ENCODE data around the gene ORC4.

The ORC4 gene

DNA sequence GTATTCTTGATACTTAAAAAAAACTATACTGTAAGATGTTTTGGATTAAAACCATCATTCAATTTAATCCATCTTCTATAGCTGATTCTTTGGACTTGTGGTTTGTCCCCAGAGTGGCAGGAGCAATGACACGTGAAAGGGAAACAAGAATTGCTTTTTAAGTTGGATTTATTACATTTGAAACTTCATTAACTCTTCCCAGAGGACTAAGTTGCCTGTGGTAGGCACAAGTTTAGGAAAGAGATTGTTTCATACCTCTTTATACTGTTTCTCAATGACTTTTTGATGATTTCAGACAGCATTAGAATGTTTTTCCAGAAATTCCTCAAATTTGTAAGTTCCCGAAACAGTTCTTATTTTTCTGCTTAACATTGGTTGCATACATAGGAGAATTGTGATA, 134.4 kb downstream of the ORC4 start:
- in situ Hi-C loops (cut with HindIII; ENCODE audit: low pct_ligation_motif_present, low sequenced_read_pairs) = no loop called here
- Histone ChIP-seq H3K4me3 (ENCODE audit: low read depth, low read length) (no peak overlapping the region), H3K36me3 (replicated peaks) (no peaks in the 10 kb centered on the region), H3K27ac (no peak overlapping the region), H3K27me3 (replicated peaks) (no peaks in the 10 kb centered on the region)
- TF ChIP-seq, protein P1, sequence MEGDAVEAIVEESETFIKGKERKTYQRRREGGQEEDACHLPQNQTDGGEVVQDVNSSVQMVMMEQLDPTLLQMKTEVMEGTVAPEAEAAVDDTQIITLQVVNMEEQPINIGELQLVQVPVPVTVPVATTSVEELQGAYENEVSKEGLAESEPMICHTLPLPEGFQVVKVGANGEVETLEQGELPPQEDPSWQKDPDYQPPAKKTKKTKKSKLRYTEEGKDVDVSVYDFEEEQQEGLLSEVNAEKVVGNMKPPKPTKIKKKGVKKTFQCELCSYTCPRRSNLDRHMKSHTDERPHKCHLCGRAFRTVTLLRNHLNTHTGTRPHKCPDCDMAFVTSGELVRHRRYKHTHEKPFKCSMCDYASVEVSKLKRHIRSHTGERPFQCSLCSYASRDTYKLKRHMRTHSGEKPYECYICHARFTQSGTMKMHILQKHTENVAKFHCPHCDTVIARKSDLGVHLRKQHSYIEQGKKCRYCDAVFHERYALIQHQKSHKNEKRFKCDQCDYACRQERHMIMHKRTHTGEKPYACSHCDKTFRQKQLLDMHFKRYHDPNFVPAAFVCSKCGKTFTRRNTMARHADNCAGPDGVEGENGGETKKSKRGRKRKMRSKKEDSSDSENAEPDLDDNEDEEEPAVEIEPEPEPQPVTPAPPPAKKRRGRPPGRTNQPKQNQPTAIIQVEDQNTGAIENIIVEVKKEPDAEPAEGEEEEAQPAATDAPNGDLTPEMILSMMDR (IDR thresholded peaks at IDR 0.05; ENCODE audit: low read depth, low read length, missing control alignments) = no peak
- DNase-seq = no peak

- Histone ChIP-seq H3K27ac (no peak overlapping the region), H3K27me3 (replicated peaks) (no peaks in the 10 kb centered on the region), H3K36me3 (replicated peaks) (no peaks in the 10 kb centered on the region), H3K4me3 (ENCODE audit: low read depth, low read length) (no peak overlapping the region)
- in situ Hi-C loops (cut with HindIII; ENCODE audit: low pct_ligation_motif_present, low sequenced_read_pairs) = no loop called here
- TF ChIP-seq, protein P1 (IDR thresholded peaks at IDR 0.05; ENCODE audit: low read depth, low read length, missing control alignments) = no peak
- DNase-seq = no peak
Measured at GRCh38 chr2:147884830-147885229, 135.7 kb downstream of the ORC4 start.

DNA sequence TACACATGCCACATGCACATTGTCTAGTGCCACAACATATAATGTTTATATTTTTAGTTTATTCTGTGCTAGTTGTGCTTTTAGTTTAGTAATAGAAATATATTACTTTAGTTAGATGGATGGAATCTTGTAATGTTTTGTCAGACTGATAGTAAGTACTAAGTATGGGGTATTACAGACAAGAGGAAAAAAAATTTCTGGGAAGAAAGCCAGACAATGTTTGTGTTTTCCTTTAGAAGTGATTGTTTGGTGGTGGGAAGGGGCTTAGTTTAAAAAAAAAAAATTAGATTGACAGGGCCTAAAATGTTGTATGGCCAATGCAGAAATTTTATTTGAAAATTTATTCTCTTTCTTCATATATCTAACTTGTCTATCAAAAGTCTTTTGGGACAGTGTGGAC, 137.9 kb downstream of the ORC4 start:
- in situ Hi-C loops (cut with HindIII; ENCODE audit: low pct_ligation_motif_present, low sequenced_read_pairs) = no loop called here
- Histone ChIP-seq H3K27ac (no peak overlapping the region), H3K36me3 (replicated peaks) (no peaks in the 10 kb centered on the region), H3K4me3 (ENCODE audit: low read depth, low read length) (no peak overlapping the region), H3K27me3 (replicated peaks) (no peaks in the 10 kb centered on the region)
- TF ChIP-seq, protein P1 (IDR thresholded peaks at IDR 0.05; ENCODE audit: low read depth, low read length, missing control alignments) = no peak
- DNase-seq = no peak

Data from brain microvascular endothelial cell (primary cell).